H1 (cell line): Measurements from ENCODE around the gene CEBPG. TPM values are rescaled to one million over a fixed set of nuclear protein-coding genes. Genes with fewer than 3 reads are reported as not detected.
A peak's percentile ranks its signal among the peaks of the same experiment; 100 is the strongest.

ENCODE experiments used
- CTCF ChIA-PET: fragments of 300-600 bp; sonication (Branson Sonifier 250); formaldehyde crosslinking; loops from one replicate; lab custom pipeline; 2021; ENCODE audit not compliant: partially characterized antibody; lab: Charles Lee
- POLR2A ChIA-PET: fragments of 300-600 bp; sonication (Branson Sonifier 250); formaldehyde crosslinking; loops from one replicate; lab custom pipeline; 2021; ENCODE audit warnings: inconsistent platforms; ENCODE audit not compliant: partially characterized antibody; lab: Charles Lee
- DNase-seq, 2 experiments: peaks; one replicate each; pipeline versions ENCODE4 v3.0.0 to v3.0.0-alpha.2; 2010 to 2022; ENCODE audit warnings: low spot score in 2 of 2, low read depth in 1 of 2, mixed read lengths in 1 of 2
- FAIRE-seq: peaks from 2 replicates; lab custom pipeline; 2011; peaks lifted over from hg19 to GRCh38; lab: Jason Lieb, UNC
- H2AFZ ChIP-seq: 2 replicates; pipeline ENCODE4 v1.8.1; 2012; ENCODE audit warnings: low read length, inconsistent platforms
- H2AK5ac ChIP-seq: 2 replicates; pipeline ENCODE4 v1.6.1; 2013; ENCODE audit warnings: low read depth, low read length
- H2BK120ac ChIP-seq: replicated peaks from 2 replicates; pipeline ENCODE3; 2013; ENCODE audit warnings: low read depth, low read length, inconsistent platforms
- H2BK12ac ChIP-seq: 2 replicates; pipeline ENCODE4 v1.6.1; 2013; ENCODE audit warnings: low read depth, low read length
- H2BK15ac ChIP-seq: 2 replicates; pipeline ENCODE4 v1.6.1; 2013; ENCODE audit warnings: low read length
- H2BK20ac ChIP-seq: 2 replicates; pipeline ENCODE4 v1.6.1; 2013; ENCODE audit warnings: low read length
- H2BK5ac ChIP-seq: 2 replicates; pipeline ENCODE4 v1.6.1; 2013; ENCODE audit warnings: low read depth, low read length
- H3K14ac ChIP-seq: 2 replicates; pipeline ENCODE4 v1.6.1; 2013; ENCODE audit warnings: inconsistent platforms; ENCODE audit not compliant: insufficient read length
- H3K18ac ChIP-seq: 2 replicates; pipeline ENCODE4 v1.6.1; 2013; ENCODE audit warnings: low read length; ENCODE audit errors: extremely low read depth
- H3K23ac ChIP-seq: 2 replicates; pipeline ENCODE4 v1.6.1; 2013; ENCODE audit warnings: inconsistent platforms; ENCODE audit not compliant: insufficient read length
- H3K23me2 ChIP-seq: 2 replicates; pipeline ENCODE4 v1.6.1; 2013; ENCODE audit warnings: low read depth, low read length
- H3K27ac ChIP-seq: 2 replicates; pipeline ENCODE4 v1.6.1; 2011; ENCODE audit warnings: low read depth, low read length, inconsistent platforms
- H3K27me3 ChIP-seq, 4 experiments: replicated peaks in 1 of 4; 1 replicate in 1 of 4; 2 replicates in 3 of 4; pipeline versions ENCODE4 v1.6.1 to v1.8.1; 2011 to 2013; ENCODE audit warnings: low read length in 3 of 4, mild to moderate bottlenecking in 3 of 4, inconsistent platforms in 2 of 4, mixed read lengths in 2 of 4, moderate library complexity in 1 of 4; ENCODE audit not compliant: control insufficient read depth in 3 of 4, insufficient read depth in 3 of 4; ENCODE audit errors: extremely low read depth in 1 of 4
- H3K36me3 ChIP-seq, 4 experiments: 2 replicates each; pipeline versions ENCODE4 v1.6.1 to v1.8.1; 2011 to 2013; ENCODE audit warnings: mild to moderate bottlenecking in 4 of 4, low read length in 3 of 4, moderate library complexity in 2 of 4, control low read depth in 1 of 4, inconsistent platforms in 1 of 4; ENCODE audit not compliant: insufficient read depth in 4 of 4, control insufficient read depth in 2 of 4
- H3K4ac ChIP-seq: replicated peaks from 2 replicates; pipeline ENCODE3; 2013; ENCODE audit warnings: low read length, low read depth, mixed read lengths, inconsistent platforms; ENCODE audit not compliant: insufficient read length
- H3K4me1 ChIP-seq, 4 experiments: replicated peaks in 1 of 4; 1 replicate in 1 of 4; 2 replicates in 3 of 4; pipeline versions ENCODE4 v1.6.1 to v1.8.1; 2011 to 2013; ENCODE audit warnings: low read length in 3 of 4, inconsistent platforms in 2 of 4, mixed read lengths in 1 of 4; ENCODE audit not compliant: insufficient read depth in 4 of 4, control insufficient read depth in 3 of 4
- H3K4me2 ChIP-seq, 2 experiments: 2 replicates each; pipeline versions ENCODE4 v1.6.1 to v1.8.1; 2011 to 2013; ENCODE audit warnings: low read depth in 2 of 2, low read length in 2 of 2, control low read depth in 1 of 2, inconsistent platforms in 1 of 2, mild to moderate bottlenecking in 1 of 2; ENCODE audit not compliant: insufficient read depth in 1 of 2
- H3K4me3 ChIP-seq, 4 experiments: fragments of 200-600, 300-600 bp in 1 of 4; sonication (generic), shearing (Covaris generic), sonication (Bioruptor Twin) in 1 of 4; 2 replicates each; pipeline versions ENCODE4 v1.5.1 to v1.8.1; 2011 to 2016; ENCODE audit warnings: low read length in 4 of 4, low read depth in 3 of 4, control low read depth in 2 of 4, inconsistent platforms in 2 of 4, mild to moderate bottlenecking in 2 of 4, mixed read lengths in 1 of 4, moderate library complexity in 1 of 4; ENCODE audit not compliant: insufficient read depth in 2 of 4; ENCODE audit errors: extremely low read depth in 1 of 4
- H3K56ac ChIP-seq: replicated peaks from 2 replicates; pipeline ENCODE3; 2013; ENCODE audit warnings: low read depth, mild to moderate bottlenecking, mixed read lengths, low read length, inconsistent platforms; ENCODE audit not compliant: insufficient read length
- H3K79me1 ChIP-seq: 2 replicates; pipeline ENCODE4 v1.6.1; 2013; ENCODE audit warnings: low read depth, low read length, control low read depth
- H3K79me2 ChIP-seq, 2 experiments: 2 replicates each; pipeline versions ENCODE4 v1.6.1 to v1.8.1; 2012 to 2013; ENCODE audit warnings: low read length in 2 of 2, mild to moderate bottlenecking in 2 of 2, inconsistent platforms in 1 of 2; ENCODE audit not compliant: insufficient read depth in 2 of 2, control insufficient read depth in 1 of 2
- H3K9ac ChIP-seq, 4 experiments: replicated peaks in 1 of 4; 1 replicate in 1 of 4; 2 replicates in 3 of 4; pipeline versions ENCODE4 v1.6.1 to v1.8.1; 2011 to 2013; ENCODE audit warnings: low read depth in 3 of 4, low read length in 3 of 4, control low read depth in 2 of 4, mild to moderate bottlenecking in 2 of 4, moderate library complexity in 2 of 4, inconsistent platforms in 1 of 4; ENCODE audit errors: extremely low read depth in 1 of 4
- H3K9me3 ChIP-seq, 2 experiments: 2 replicates each; pipeline versions ENCODE4 v1.6.1 to v1.8.1; 2012 to 2013; ENCODE audit warnings: mild to moderate bottlenecking in 2 of 2, moderate library complexity in 2 of 2, control low read depth in 1 of 2, inconsistent platforms in 1 of 2, low read depth in 1 of 2, low read length in 1 of 2, mixed read lengths in 1 of 2; ENCODE audit not compliant: insufficient read depth in 2 of 2
- H4K20me1 ChIP-seq, 2 experiments: replicated peaks in 1 of 2; 2 replicates each; pipeline versions ENCODE3 to v1.8.1; 2011 to 2013; ENCODE audit warnings: inconsistent platforms in 2 of 2, low read length in 2 of 2, mild to moderate bottlenecking in 1 of 2; ENCODE audit not compliant: insufficient read depth in 2 of 2, control insufficient read depth in 1 of 2
- H4K5ac ChIP-seq: 2 replicates; pipeline ENCODE4 v1.6.1; 2013; ENCODE audit warnings: low read length, low read depth, mixed read lengths, inconsistent platforms; ENCODE audit not compliant: insufficient read length
- H4K8ac ChIP-seq: 2 replicates; pipeline ENCODE4 v1.8.0; 2013; ENCODE audit warnings: mild to moderate bottlenecking, moderate library complexity, low read length, inconsistent platforms; ENCODE audit not compliant: insufficient read depth; ENCODE audit errors: extremely low read depth
- H4K91ac ChIP-seq: replicated peaks from 2 replicates; pipeline ENCODE3; 2013; ENCODE audit warnings: low read length, mixed read lengths, inconsistent platforms; ENCODE audit not compliant: insufficient read length
- CREB1 ChIP-seq: IDR thresholded peaks from 2 replicates; pipeline ENCODE4 v1.6.1; 2012; ENCODE audit warnings: inconsistent platforms
- EZH2 ChIP-seq: fragments of 200-600 bp; sonication (generic); IDR thresholded peaks from 2 replicates; pipeline ENCODE4 v1.7.1; 2012; ENCODE audit warnings: low read depth, mild to moderate bottlenecking, moderate library complexity, low read length, inconsistent platforms; ENCODE audit not compliant: severe bottlenecking
- FOSL1 ChIP-seq: IDR thresholded peaks from 2 replicates; pipeline ENCODE4 v1.6.1; 2011; ENCODE audit warnings: mild to moderate bottlenecking, low read depth, low read length, moderate library complexity; ENCODE audit not compliant: insufficient read depth
- WGBS, 2 experiments: shearing (Covaris generic) in 1 of 2; methylation state at CpG; one replicate each; pipeline versions ENCODE4 v1.1.6 to v1.1.7; 2013 to 2015; ENCODE audit warnings: low lambda C conversion rate in 2 of 2, mixed read lengths in 2 of 2, inconsistent platforms in 1 of 2, low coverage in 1 of 2, missing lambda C conversion rate in 1 of 2; ENCODE audit not compliant: insufficient replicate concordance in 2 of 2, insufficient coverage in 1 of 2, insufficient read length in 1 of 2; ENCODE audit errors: extremely low coverage in 1 of 2, missing lambda C conversion rate in 1 of 2; 5-methylcytosine and 5-hydroxymethylcytosine counted together
- polyA plus RNA-seq, 7 experiments: library from polyadenylated mRNA; depleted of rRNA in 3 of 7; stranded (reverse) in 5 of 7; unstranded in 2 of 7; fragments of >200 nt in 5 of 7; fragments of 200-250 nt in 2 of 7; gene quantifications; 1 replicate in 5 of 7; 2 replicates in 1 of 7; 4 replicates in 1 of 7; pipeline versions ENCODE4 v1.2.1 to v1.2.3, GENCODE V29; 2011 to 2013; ENCODE audit warnings: missing spikeins in 2 of 7, mixed read lengths in 2 of 7
- total RNA-seq: library from RNA; stranded (reverse); fragmentation: NEBNext Ultra II Directional; extraction: Animal tissue kit (Norgen Biotek cat#: 25700); gene quantifications from 2 replicates; pipeline ENCODE4 v1.2.1, GENCODE V29; 2021

Gene CEBPG
- total and polyA plus RNA-seq, 2 of the 8 experiments (the other 6 are each of a cell fraction or from before 2014, with no cell fraction given) = 12.3 to 35.4 TPM

DNA sequence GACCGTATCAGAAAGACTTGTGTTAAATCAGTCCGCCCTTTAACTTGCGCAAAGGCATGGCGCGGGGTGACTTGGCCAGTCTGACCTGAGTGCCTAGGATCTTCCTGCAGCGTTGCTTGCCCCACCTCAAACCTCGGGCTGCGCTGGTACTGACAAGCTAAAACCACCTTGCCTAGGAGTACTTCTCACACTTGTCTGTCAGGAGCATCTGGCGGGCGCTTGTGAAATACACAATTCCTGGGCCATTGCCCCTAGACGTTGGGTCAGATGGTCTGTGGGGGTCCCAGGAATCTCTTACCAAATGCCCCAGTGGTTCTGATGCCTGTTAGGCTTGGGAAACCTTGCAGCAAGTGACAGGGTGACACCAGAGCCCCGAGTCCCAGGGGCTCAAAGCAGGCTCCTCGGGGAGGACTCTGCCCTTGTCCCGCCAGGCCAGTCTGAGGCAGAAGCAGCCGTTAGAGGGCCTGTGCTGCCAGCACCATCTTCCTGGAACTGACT is 12.9 kb downstream of the CEBPG start:
- Histone ChIP-seq H3K79me2 (peaks cover 0 to 42% of the 10 kb centered on the region in 2 experiments; a peak in 2 of 4 replicates), H2AFZ (no peak overlapping the region), H3K79me1 (peaks cover 13% of the 10 kb centered on the region), H3K36me3 (peaks cover 0 to 3% (median 0%) of the 10 kb centered on the region in 4 experiments; a peak in 1 of 8 replicates), H3K4me1 (no peaks in the 10 kb centered on the region; a peak in 2 of 7 replicates), H2BK20ac (no peak overlapping the region), H3K14ac (no peak overlapping the region), H3K4ac (no peak overlapping the region), H2BK120ac (no peak overlapping the region), H3K9me3 (no peaks in the 10 kb centered on the region), H4K91ac (no peak overlapping the region), H3K27ac (no peak overlapping the region), H3K27me3 (no peaks in the 10 kb centered on the region), H2BK5ac (no peak overlapping the region), H4K20me1 (peaks cover 8 to 19% of the 10 kb centered on the region in 2 experiments), H2BK12ac (no peak overlapping the region), H3K9ac (no peak overlapping the region), H3K56ac (no peak overlapping the region), H3K23ac (no peak overlapping the region), H3K23me2 (no peaks in the 10 kb centered on the region), H3K4me2 (no peak overlapping the region), H4K8ac (peak overlapping the region; percentile 11; the same call in 1 of the 2 replicates), H3K18ac (no peak overlapping the region), H2BK15ac (no peak overlapping the region), H4K5ac (no peak overlapping the region), H2AK5ac (no peak overlapping the region), H3K4me3 (no peak overlapping the region)
- POLR2A ChIA-PET = interaction anchor here (0.9 to 10.4 kb wide), 4 partner anchors 9 to 84 kb away, joined by 3 to 87 read pairs (median 9); partner anchors contain the start of genes CEBPA and CEBPG
- DNase-seq (no peak), FAIRE-seq (no peak)
- 92% methylated on average over 15 of the region's 15 CpGs; no CpG with 5 or more reads in 1 of the 2 experiments for WGBS, 2 experiments
- TF ChIP-seq EZH2 (no peak), CREB1 (no peak), FOSL1 (no peak)
- TF ChIP-seq, all 59 proteins: peak for 0
- CTCF ChIA-PET = interaction anchor here (0.6 to 1.7 kb wide), 4 partner anchors 9 to 385 kb away, joined by 3 to 4 read pairs (median 4); no protein-coding TSS in a partner anchor
